ENCODE measurements around the gene CASTOR1. TPM values are rescaled to one million over a fixed set of nuclear protein-coding genes. Genes with fewer than 3 reads are reported as not detected.

Gene CASTOR1
- polyA plus RNA-seq, 1 of the 3 experiments (the other 2 are of a cell fraction): 14.4 TPM

DNA sequence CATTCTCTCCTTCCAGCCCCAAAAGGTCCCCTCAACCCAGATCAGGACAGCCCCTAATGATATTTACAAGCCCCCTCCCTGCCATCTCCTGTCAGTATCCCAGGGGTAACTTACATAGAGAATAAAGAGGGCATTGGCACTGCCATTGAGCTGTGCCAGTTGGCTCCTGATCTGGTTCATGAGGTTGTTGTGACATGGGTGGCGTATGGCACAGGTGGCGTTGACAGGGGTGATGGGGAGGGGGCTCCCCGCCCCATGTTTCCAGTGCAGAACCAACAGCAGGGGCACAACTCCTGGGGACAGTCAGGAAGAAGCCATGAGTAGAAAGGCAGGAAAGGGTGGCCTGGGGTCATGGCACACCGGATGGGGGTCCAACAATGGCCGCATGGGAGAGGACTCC, 44.7 kb downstream of the CASTOR1 start:
- no peaks in the 10 kb centered on the region for H4K20me1 ChIP-seq (ENCODE audit: insufficient read depth)
- H3K9ac ChIP-seq: no peak overlapping the region; the same call in 1 of the 2 replicates
- H3K36me3 ChIP-seq (replicated peaks in 1 of 2; ENCODE audit: control insufficient read depth in 1 of 2, insufficient read depth in 2 of 2, low read length in 1 of 2): peaks cover 0 to 4% of the 10 kb centered on the region in 2 experiments
- TF ChIP-seq MXI1 (IDR thresholded peaks at IDR 0.05; ENCODE audit: low read depth, low read length) (no peak), YY1 (IDR thresholded peaks at IDR 0.05; ENCODE audit: low read depth) (no peak), SIN3A (IDR thresholded peaks at IDR 0.05; ENCODE audit: borderline replicate concordance, low read depth, low read length) (no peak), FOXM1 (IDR thresholded peaks at IDR 0.05; ENCODE audit: low read depth) (no peak), FOXJ3 (CRISPR knock-in tag; IDR thresholded peaks at IDR 0.05) (no peak), TCF12 (IDR thresholded peaks at IDR 0.05) (no peak), SMC3 (IDR thresholded peaks at IDR 0.05; ENCODE audit: low read depth, low read length) (no peak), RAD21 (IDR thresholded peaks at IDR 0.05; ENCODE audit: low read length) (no peak), JUND (IDR thresholded peaks at IDR 0.05) (no peak)
- TF ChIP-seq, protein P1, sequence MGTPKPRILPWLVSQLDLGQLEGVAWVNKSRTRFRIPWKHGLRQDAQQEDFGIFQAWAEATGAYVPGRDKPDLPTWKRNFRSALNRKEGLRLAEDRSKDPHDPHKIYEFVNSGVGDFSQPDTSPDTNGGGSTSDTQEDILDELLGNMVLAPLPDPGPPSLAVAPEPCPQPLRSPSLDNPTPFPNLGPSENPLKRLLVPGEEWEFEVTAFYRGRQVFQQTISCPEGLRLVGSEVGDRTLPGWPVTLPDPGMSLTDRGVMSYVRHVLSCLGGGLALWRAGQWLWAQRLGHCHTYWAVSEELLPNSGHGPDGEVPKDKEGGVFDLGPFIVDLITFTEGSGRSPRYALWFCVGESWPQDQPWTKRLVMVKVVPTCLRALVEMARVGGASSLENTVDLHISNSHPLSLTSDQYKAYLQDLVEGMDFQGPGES (IDR thresholded peaks at IDR 0.05; ENCODE audit: low read depth, low read length): no peak
- TF ChIP-seq, protein P2, sequence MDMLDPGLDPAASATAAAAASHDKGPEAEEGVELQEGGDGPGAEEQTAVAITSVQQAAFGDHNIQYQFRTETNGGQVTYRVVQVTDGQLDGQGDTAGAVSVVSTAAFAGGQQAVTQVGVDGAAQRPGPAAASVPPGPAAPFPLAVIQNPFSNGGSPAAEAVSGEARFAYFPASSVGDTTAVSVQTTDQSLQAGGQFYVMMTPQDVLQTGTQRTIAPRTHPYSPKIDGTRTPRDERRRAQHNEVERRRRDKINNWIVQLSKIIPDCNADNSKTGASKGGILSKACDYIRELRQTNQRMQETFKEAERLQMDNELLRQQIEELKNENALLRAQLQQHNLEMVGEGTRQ (IDR thresholded peaks at IDR 0.05; ENCODE audit: borderline replicate concordance, low read depth, low read length): no peak
- TF ChIP-seq, protein P3, sequence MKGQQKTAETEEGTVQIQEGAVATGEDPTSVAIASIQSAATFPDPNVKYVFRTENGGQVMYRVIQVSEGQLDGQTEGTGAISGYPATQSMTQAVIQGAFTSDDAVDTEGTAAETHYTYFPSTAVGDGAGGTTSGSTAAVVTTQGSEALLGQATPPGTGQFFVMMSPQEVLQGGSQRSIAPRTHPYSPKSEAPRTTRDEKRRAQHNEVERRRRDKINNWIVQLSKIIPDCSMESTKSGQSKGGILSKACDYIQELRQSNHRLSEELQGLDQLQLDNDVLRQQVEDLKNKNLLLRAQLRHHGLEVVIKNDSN (IDR thresholded peaks at IDR 0.05; ENCODE audit: borderline replicate concordance, low read depth): no peak
- TF ChIP-seq, protein P4, sequence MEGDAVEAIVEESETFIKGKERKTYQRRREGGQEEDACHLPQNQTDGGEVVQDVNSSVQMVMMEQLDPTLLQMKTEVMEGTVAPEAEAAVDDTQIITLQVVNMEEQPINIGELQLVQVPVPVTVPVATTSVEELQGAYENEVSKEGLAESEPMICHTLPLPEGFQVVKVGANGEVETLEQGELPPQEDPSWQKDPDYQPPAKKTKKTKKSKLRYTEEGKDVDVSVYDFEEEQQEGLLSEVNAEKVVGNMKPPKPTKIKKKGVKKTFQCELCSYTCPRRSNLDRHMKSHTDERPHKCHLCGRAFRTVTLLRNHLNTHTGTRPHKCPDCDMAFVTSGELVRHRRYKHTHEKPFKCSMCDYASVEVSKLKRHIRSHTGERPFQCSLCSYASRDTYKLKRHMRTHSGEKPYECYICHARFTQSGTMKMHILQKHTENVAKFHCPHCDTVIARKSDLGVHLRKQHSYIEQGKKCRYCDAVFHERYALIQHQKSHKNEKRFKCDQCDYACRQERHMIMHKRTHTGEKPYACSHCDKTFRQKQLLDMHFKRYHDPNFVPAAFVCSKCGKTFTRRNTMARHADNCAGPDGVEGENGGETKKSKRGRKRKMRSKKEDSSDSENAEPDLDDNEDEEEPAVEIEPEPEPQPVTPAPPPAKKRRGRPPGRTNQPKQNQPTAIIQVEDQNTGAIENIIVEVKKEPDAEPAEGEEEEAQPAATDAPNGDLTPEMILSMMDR (IDR thresholded peaks at IDR 0.05): no peak
- no peaks in the 10 kb centered on the region for H3K9me2 ChIP-seq
- H2AFZ ChIP-seq (ENCODE audit: low read depth): no peak overlapping the region
- H3K27me3 ChIP-seq (ENCODE audit: insufficient read depth): no peaks in the 10 kb centered on the region
- POLR2A ChIA-PET: no interaction called here
- no peak for DNase-seq
- 100% methylated on average over 3 of the region's 5 CpGs for WGBS (ENCODE audit: low lambda C conversion rate)
- CTCF ChIA-PET: interaction anchor here (1.0 to 2.3 kb wide), 3 partner anchors 11 to 136 kb away, joined by 3 to 8 read pairs (median 7); no protein-coding TSS in a partner anchor
- H3K4me2 ChIP-seq: peak overlapping the region; percentile 96; the same call in 1 of the 2 replicates
- H3K4me1 ChIP-seq (ENCODE audit: control insufficient read depth in 1 of 2, insufficient read depth in 2 of 2, low read depth in 1 of 2, low read length in 1 of 2): peaks cover 7 to 15% of the 10 kb centered on the region in 2 experiments; a peak in 3 of 4 replicates
- no peaks in the 10 kb centered on the region for H3K9me3 ChIP-seq
- H3K4me3 ChIP-seq (ENCODE audit: low read depth in 2 of 2, low read length in 1 of 2): no peak overlapping the region; a peak in 1 of 4 replicates
- peaks cover 15% of the 10 kb centered on the region; the same call in 1 of the 2 replicates for H3K79me2 ChIP-seq (ENCODE audit: insufficient read depth)
- H3F3A ChIP-seq (replicated peaks; ENCODE audit: insufficient read depth): no peaks in the 10 kb centered on the region
- H3K27ac ChIP-seq (ENCODE audit: low read depth in 2 of 2, low read length in 1 of 2): no peak overlapping the region

Data from SK-N-SH (cell line).